CD8-positive, alpha-beta memory T cell (primary cell): Measurements from ENCODE around the gene KRTAP9-8. TPM values are rescaled to one million over a fixed set of nuclear protein-coding genes. Genes with fewer than 3 reads are reported as not detected.
"Not testable (repeated sequence)": the region's sequence is repeated elsewhere in the genome, so short reads cannot be mapped to it uniquely, and the experiment has no call there.

Source experiments
- CTCF ChIA-PET: fragments of 350-600 bp; sonication (Branson Sonifier 250); formaldehyde crosslinking; loops from one replicate; lab custom pipeline; 2021; ENCODE audit warnings: antibody characterized with exemption; lab: Charles Lee
- POLR2A ChIA-PET: fragments of 350-600 bp; sonication (Branson Sonifier 250); formaldehyde crosslinking; loops from one replicate; lab custom pipeline; 2021; ENCODE audit warnings: antibody characterized with exemption; lab: Charles Lee
- DNase-seq, 5 donors: peaks; one replicate each; pipeline versions ENCODE4 v3.0.0 to v3.0.0-alpha.2; 2020 to 2022; ENCODE audit warnings: mixed read lengths in 1 of 5
- H3K27ac ChIP-seq: one replicate; pipeline ENCODE4 v1.7.0; 2013; ENCODE audit warnings: low read depth, mild to moderate bottlenecking, low read length, moderate library complexity
- H3K27me3 ChIP-seq: 2 replicates; pipeline ENCODE4 v1.7.0; 2013; ENCODE audit warnings: low read length, mild to moderate bottlenecking; ENCODE audit not compliant: insufficient read depth, poor library complexity, severe bottlenecking
- H3K36me3 ChIP-seq: 2 replicates; pipeline ENCODE4 v1.7.0; 2013; ENCODE audit warnings: mild to moderate bottlenecking, low read length, moderate library complexity; ENCODE audit not compliant: insufficient read depth
- H3K4me1 ChIP-seq: 2 replicates; pipeline ENCODE4 v1.7.0; 2013; ENCODE audit warnings: mild to moderate bottlenecking, low read length, moderate library complexity; ENCODE audit not compliant: insufficient read depth
- H3K4me3 ChIP-seq: 2 replicates; pipeline ENCODE4 v1.7.0; 2013; ENCODE audit warnings: mild to moderate bottlenecking, low read length
- H3K9me3 ChIP-seq: 2 replicates; pipeline ENCODE4 v1.7.0; 2013; ENCODE audit warnings: mild to moderate bottlenecking, low read length
- H3K27ac Mint-ChIP-seq, 8 donors: one replicate each; pipeline ENCODE4 v1.8.0; 2020 to 2021; ENCODE audit warnings: mixed read lengths in 8 of 8, mild to moderate bottlenecking in 6 of 8, inconsistent platforms in 3 of 8, moderate library complexity in 3 of 8
- H3K27me3 Mint-ChIP-seq, 2 donors: one replicate each; pipeline ENCODE4 v1.8.0; 2020 to 2021; ENCODE audit warnings: mixed read lengths in 2 of 2, mild to moderate bottlenecking in 1 of 2, moderate library complexity in 1 of 2
- H3K36me3 Mint-ChIP-seq, 3 donors: one replicate each; pipeline ENCODE4 v1.8.0; 2020 to 2021; ENCODE audit warnings: mixed read lengths in 3 of 3, inconsistent platforms in 1 of 3, mild to moderate bottlenecking in 1 of 3
- H3K4me1 Mint-ChIP-seq, 3 donors: one replicate each; pipeline ENCODE4 v1.8.0; 2020 to 2021; ENCODE audit warnings: mixed read lengths in 3 of 3, inconsistent platforms in 1 of 3, mild to moderate bottlenecking in 1 of 3
- H3K4me3 Mint-ChIP-seq, 7 donors: one replicate each; pipeline ENCODE4 v1.8.0; 2020 to 2021; ENCODE audit warnings: mixed read lengths in 7 of 7, mild to moderate bottlenecking in 6 of 7, moderate library complexity in 4 of 7, inconsistent platforms in 2 of 7
- H3K9me3 Mint-ChIP-seq, 5 donors: one replicate each; pipeline ENCODE4 v1.8.0; 2020 to 2022; ENCODE audit warnings: mixed read lengths in 5 of 5, mild to moderate bottlenecking in 3 of 5, moderate library complexity in 2 of 5, inconsistent platforms in 1 of 5
- polyA plus RNA-seq: library from polyadenylated mRNA; unstranded; fragments of 300-500 nt; fragmentation: Illumina TruSeq; gene quantifications from one replicate; pipeline ENCODE4 v1.2.3, GENCODE V29; 2021
- total RNA-seq, 2 experiments: library from RNA; stranded (reverse); gene quantifications; one replicate each; pipeline ENCODE4 v1.2.3, GENCODE V29; 2021

KRTAP9-8 gene
- total and polyA plus RNA-seq, 3 experiments from 2014 or later, result not detected

- no peak overlapping the region for H3K4me3 ChIP-seq
- H3K36me3 Mint-ChIP-seq, result peaks cover 0 to 7% (median 0%) of the 10 kb centered on the region in 3 donors
- no peaks in the 10 kb centered on the region for H3K9me3 ChIP-seq
- H3K36me3 ChIP-seq, result no peaks in the 10 kb centered on the region
- H3K27ac ChIP-seq, result no peak overlapping the region
- peaks cover 26 to 47% of the 10 kb centered on the region in 2 donors for H3K27me3 Mint-ChIP-seq
- H3K27ac Mint-ChIP-seq, result no peak overlapping the region
- no peaks in the 10 kb centered on the region for H3K27me3 ChIP-seq
- ChIA-PET CTCF (no interaction called here), POLR2A (no interaction called here)
- H3K4me3 Mint-ChIP-seq, result no peak overlapping the region
- peaks cover 11 to 16% (median 14%) of the 10 kb centered on the region in 3 donors for H3K4me1 Mint-ChIP-seq
- H3K4me1 ChIP-seq, result no peaks in the 10 kb centered on the region
- H3K9me3 Mint-ChIP-seq, result no peaks in the 10 kb centered on the region
- DNase-seq, result no peak
Measured at GRCh38 chr17:41263212-41263611, 25.4 kb downstream of the KRTAP9-8 start.

GRCh38 chr17:41264599-41264998 is 26.8 kb downstream of the KRTAP9-8 start:
- H3K4me1 ChIP-seq, result no peaks in the 10 kb centered on the region
- no peak for DNase-seq
- POLR2A ChIA-PET, result no interaction called here
- no peaks in the 10 kb centered on the region for H3K36me3 ChIP-seq
- H3K27me3 Mint-ChIP-seq, result peaks cover 26 to 33% of the 10 kb centered on the region in 2 donors
- no peaks in the 10 kb centered on the region for H3K9me3 Mint-ChIP-seq
- peaks cover 0 to 7% (median 0%) of the 10 kb centered on the region in 3 donors for H3K36me3 Mint-ChIP-seq
- no peaks in the 10 kb centered on the region for H3K27me3 ChIP-seq
- no peak overlapping the region for H3K27ac ChIP-seq
- H3K4me3 Mint-ChIP-seq, result no peak overlapping the region
- peaks cover 11 to 16% (median 14%) of the 10 kb centered on the region in 3 donors for H3K4me1 Mint-ChIP-seq
- no peak overlapping the region for H3K27ac Mint-ChIP-seq
- CTCF ChIA-PET, result no interaction called here
- no peaks in the 10 kb centered on the region for H3K9me3 ChIP-seq
- H3K4me3 ChIP-seq, result no peak overlapping the region

- H3K4me3 Mint-ChIP-seq, result no peak within 1 kb of the TSS
- no peaks in the 10 kb centered on the region for H3K36me3 ChIP-seq
- CTCF ChIA-PET, result no interaction called here
- H3K27me3 Mint-ChIP-seq, result peaks cover 24 to 28% of the 10 kb centered on the region in 2 donors
- H3K9me3 ChIP-seq, result no peaks in the 10 kb centered on the region
- POLR2A ChIA-PET, result no interaction called here
- H3K27me3 ChIP-seq, result no peaks in the 10 kb centered on the region
- peaks cover 11 to 16% (median 14%) of the 10 kb centered on the region in 3 donors for H3K4me1 Mint-ChIP-seq
- DNase-seq, result no peak
- H3K27ac ChIP-seq, result no peak within 1 kb of the TSS
- peaks cover 0 to 7% (median 0%) of the 10 kb centered on the region in 3 donors for H3K36me3 Mint-ChIP-seq
- H3K9me3 Mint-ChIP-seq, result no peaks in the 10 kb centered on the region
- H3K4me1 ChIP-seq, result no peaks in the 10 kb centered on the region
- H3K4me3 ChIP-seq, result no peak within 1 kb of the TSS
- H3K27ac Mint-ChIP-seq, result no peak within 1 kb of the TSS
Measured at GRCh38 chr17:41265078-41265477, 27.3 kb downstream of the KRTAP9-8 start, which contains the start of gene KRTAP9-6. TSS of gene KRTAP9-6 (plus strand) at chr17:41265378. CDS start at chr17:41265378, 0 bp downstream.

DNA sequence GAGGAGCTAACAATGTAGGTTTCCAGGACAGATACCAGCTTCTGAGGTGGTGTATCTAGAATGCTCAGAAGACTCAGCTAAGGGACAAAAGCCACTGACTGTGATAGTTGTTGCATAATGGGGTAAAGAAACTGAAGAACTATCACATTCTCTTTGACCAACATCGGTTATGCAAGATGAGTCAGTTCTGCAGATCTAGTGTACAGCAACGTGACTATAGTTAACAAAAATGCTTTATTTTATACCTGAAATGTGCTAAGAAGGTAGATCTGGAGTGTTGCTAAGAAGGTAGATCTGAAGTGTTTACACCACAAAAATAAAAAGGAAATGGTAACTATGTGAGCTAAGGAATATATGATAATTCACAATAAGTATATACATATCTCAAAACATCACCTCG is 29.9 kb downstream of the KRTAP9-8 start:
- H3K4me3 ChIP-seq, result no peak overlapping the region
- ChIA-PET CTCF (no interaction called here), POLR2A (no interaction called here)
- H3K4me1 ChIP-seq, result no peaks in the 10 kb centered on the region
- peaks cover 10 to 15% of the 10 kb centered on the region in 2 donors for H3K27me3 Mint-ChIP-seq
- H3K36me3 ChIP-seq, result no peaks in the 10 kb centered on the region
- H3K4me3 Mint-ChIP-seq, result no peak overlapping the region
- no peaks in the 10 kb centered on the region for H3K27me3 ChIP-seq
- H3K36me3 Mint-ChIP-seq, result no peaks in the 10 kb centered on the region
- DNase-seq, result no peak
- peaks cover 0 to 3% (median 0%) of the 10 kb centered on the region in 3 donors for H3K4me1 Mint-ChIP-seq
- H3K27ac ChIP-seq, result no peak overlapping the region
- no peaks in the 10 kb centered on the region for H3K9me3 ChIP-seq
- H3K9me3 Mint-ChIP-seq, result no peaks in the 10 kb centered on the region
- no peak overlapping the region for H3K27ac Mint-ChIP-seq

GRCh38 chr17:41271323-41271722 is 33.5 kb downstream of the KRTAP9-8 start:
- H3K4me3 ChIP-seq, H3K9me3 Mint-ChIP-seq, DNase-seq, H3K4me1 Mint-ChIP-seq, H3K27ac Mint-ChIP-seq, H3K27me3 ChIP-seq, H3K9me3 ChIP-seq, H3K27ac ChIP-seq, POLR2A ChIA-PET, H3K4me1 ChIP-seq, H3K4me3 Mint-ChIP-seq, H3K36me3 ChIP-seq, CTCF ChIA-PET, H3K27me3 Mint-ChIP-seq, H3K36me3 Mint-ChIP-seq: not testable (repeated sequence)

GRCh38 chr17:41271858-41272257 is 34.1 kb downstream of the KRTAP9-8 start:
- Mint-ChIP-seq H3K9me3 (no peaks in the 10 kb centered on the region), H3K4me1 (no peaks in the 10 kb centered on the region), H3K27me3 (peaks cover 2 to 12% of the 10 kb centered on the region in 2 donors), H3K27ac (no peak overlapping the region), H3K36me3 (no peaks in the 10 kb centered on the region), H3K4me3 (no peak overlapping the region)
- Histone ChIP-seq H3K27me3 (no peaks in the 10 kb centered on the region), H3K36me3 (no peaks in the 10 kb centered on the region), H3K4me3 (no peak overlapping the region), H3K27ac (no peak overlapping the region), H3K4me1 (no peaks in the 10 kb centered on the region), H3K9me3 (no peaks in the 10 kb centered on the region)
- POLR2A ChIA-PET, result no interaction called here
- no peak for DNase-seq
- CTCF ChIA-PET, result no interaction called here

GRCh38 chr17:41275648-41276190 is 37.9 kb downstream of the KRTAP9-8 start, which contains the start of gene KRTAP9-7:
TSS of gene KRTAP9-7 (plus strand) at chr17:41275698. CDS start at chr17:41275698, 0 bp downstream.
- H3K27me3 ChIP-seq, POLR2A ChIA-PET, H3K9me3 Mint-ChIP-seq: not testable (repeated sequence)

DNA sequence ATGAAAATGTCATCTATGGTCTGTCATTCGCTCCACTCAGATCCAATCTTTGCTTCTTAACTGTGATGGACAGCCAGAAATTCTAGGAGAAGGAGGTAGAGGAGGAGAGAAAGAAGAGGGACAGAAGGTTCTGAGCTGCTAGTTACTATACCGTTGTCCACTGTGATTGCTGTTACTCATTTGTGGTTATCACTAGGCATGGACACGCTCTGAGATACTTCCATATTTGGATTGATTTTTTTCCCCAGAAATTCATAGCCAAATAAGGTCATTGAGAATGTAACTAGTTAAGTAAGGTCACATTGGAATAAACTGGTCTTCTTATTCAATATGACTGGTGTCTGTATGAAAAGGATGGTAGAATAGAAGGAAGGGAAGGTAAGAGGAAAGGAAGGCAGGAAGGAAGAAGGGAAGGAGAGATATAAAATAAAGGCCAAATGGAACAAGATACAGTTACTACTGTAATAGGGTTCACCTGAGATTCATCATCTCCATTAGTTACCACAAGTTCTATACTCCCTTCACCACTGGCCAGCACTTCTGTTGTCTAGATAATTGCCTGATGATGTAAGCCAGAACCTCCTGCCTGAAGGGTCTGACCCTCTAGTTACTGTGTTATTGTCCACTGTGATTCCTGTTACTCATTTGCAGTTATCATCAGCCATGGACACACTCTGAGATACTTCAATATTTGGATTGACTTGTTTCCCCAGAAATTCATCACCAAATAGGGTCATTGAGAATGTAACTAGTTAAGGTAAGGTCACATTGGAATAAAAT is 40.6 kb downstream of the KRTAP9-8 start:
- H3K27ac Mint-ChIP-seq, result no peak overlapping the region
- peaks cover 0 to 2% (median 0%) of the 10 kb centered on the region in 5 donors for H3K9me3 Mint-ChIP-seq
- no peak overlapping the region for H3K4me3 Mint-ChIP-seq
- no peak for DNase-seq
- H3K4me1 ChIP-seq, result no peaks in the 10 kb centered on the region
- H3K4me3 ChIP-seq, result no peak overlapping the region
- H3K9me3 ChIP-seq, result no peaks in the 10 kb centered on the region
- peaks cover 8 to 54% of the 10 kb centered on the region in 2 donors for H3K27me3 Mint-ChIP-seq
- no peaks in the 10 kb centered on the region for H3K27me3 ChIP-seq
- H3K4me1 Mint-ChIP-seq, result no peaks in the 10 kb centered on the region
- H3K27ac ChIP-seq, result no peak overlapping the region
- CTCF ChIA-PET, result no interaction called here
- peaks cover 0 to 3% (median 0%) of the 10 kb centered on the region in 3 donors for H3K36me3 Mint-ChIP-seq
- H3K36me3 ChIP-seq, result no peaks in the 10 kb centered on the region
- POLR2A ChIA-PET, result no interaction called here

More at GRCh38 chr17:41275648-41276190, 37.9 kb downstream of the KRTAP9-8 start, which contains the start of gene KRTAP9-7:
- H3K36me3 ChIP-seq, H3K27ac ChIP-seq, H3K4me3 ChIP-seq, H3K9me3 ChIP-seq, H3K36me3 Mint-ChIP-seq, H3K4me1 Mint-ChIP-seq, H3K4me3 Mint-ChIP-seq, DNase-seq, CTCF ChIA-PET, H3K4me1 ChIP-seq: not testable (repeated sequence)
- Mint-ChIP-seq H3K27me3 (peaks cover 6 to 45% of the 10 kb centered on the region in 2 donors), H3K27ac (peak within 1 kb of the TSS in 1 of 8 donors; percentile 43)
